ENCODE measurements around the gene RELCH.

- TF ChIP-seq CTCF (IDR thresholded peaks at IDR 0.05) (no peak), POLR2A (IDR thresholded peaks at IDR 0.05) (no peak)
Measured at GRCh38 chr18:62224229-62224628, 37.2 kb downstream of the RELCH start.

Measured in uterus (tissue), 2 donors.